Measurements from ENCODE around the gene SAP25.
"Not testable (repeated sequence)": the region's sequence is repeated elsewhere in the genome, so short reads cannot be mapped to it uniquely, and the experiment has no call there.

Gene SAP25

GRCh38 chr7:100540073-100540723, 33.5 kb downstream of the SAP25 start:
- ChIA-PET POLR2A (no interaction called here), CTCF (interaction anchor here (2.8 kb wide), 1 partner anchor 19 kb away, joined by 8 read pairs; no protein-coding TSS in a partner anchor)
- DNase-seq (ENCODE audit: extremely low spot score) = no peak
- no peak for TF ChIP-seq ZNF384 (IDR thresholded peaks at IDR 0.05)
- TF ChIP-seq SUZ12 (IDR thresholded peaks at IDR 0.05) = no peak
- no peak for TF ChIP-seq L3MBTL2 (conservative IDR thresholded peaks at IDR 0.05)
- TF ChIP-seq LEF1 (IDR thresholded peaks at IDR 0.05; ENCODE audit: borderline replicate concordance) = no peak
- no peak for TF ChIP-seq FOXA1 (IDR thresholded peaks at IDR 0.05)
- TF ChIP-seq ELF4 (IDR thresholded peaks at IDR 0.05) = no peak
- no peak for TF ChIP-seq HDGF (IDR thresholded peaks at IDR 0.05; ENCODE audit: borderline replicate concordance)
- TF ChIP-seq NFRKB (IDR thresholded peaks at IDR 0.05) = no peak
- TF ChIP-seq FOXM1 (IDR thresholded peaks at IDR 0.05; ENCODE audit: borderline replicate concordance) = no peak
- no peak for TF ChIP-seq TARDBP (IDR thresholded peaks at IDR 0.05)

GRCh38 chr7:100539436-100540006, 34.2 kb downstream of the SAP25 start:
- ChIA-PET POLR2A (interaction anchor here (1.7 kb wide), 1 partner anchor 19 kb away, joined by 7 read pairs; no protein-coding TSS in a partner anchor), CTCF (interaction anchor here (2.8 kb wide), 1 partner anchor 20 kb away, joined by 8 read pairs; no protein-coding TSS in a partner anchor)
- DNase-seq (ENCODE audit: extremely low spot score) = no peak
- TF ChIP-seq NFRKB (IDR thresholded peaks at IDR 0.05) = no peak
- TF ChIP-seq ZNF384 (IDR thresholded peaks at IDR 0.05) = no peak
- TF ChIP-seq SUZ12 (IDR thresholded peaks at IDR 0.05) = no peak
- TF ChIP-seq FOXK2 (IDR thresholded peaks at IDR 0.05) = no peak
- TF ChIP-seq FOXA1 (IDR thresholded peaks at IDR 0.05) = no peak
- no peak for TF ChIP-seq BHLHE40 (IDR thresholded peaks at IDR 0.05; ENCODE audit: borderline replicate concordance)

GRCh38 chr7:100538654-100539435, 34.9 kb downstream of the SAP25 start, which contains the start of gene AGFG2:
Gene AGFG2, plus strand, starts transcription at chr7:100539203. Its CDS starts 144 bp downstream, at chr7:100539347.
- TF ChIP-seq PKNOX1 (IDR thresholded peaks at IDR 0.05) (peak; percentile 94), L3MBTL2 (conservative IDR thresholded peaks at IDR 0.05) (peak; percentile 87), HDGF (IDR thresholded peaks at IDR 0.05; ENCODE audit: borderline replicate concordance) (peak; percentile 99), ZNF384 (IDR thresholded peaks at IDR 0.05) (no peak)
- peak; percentile 98 for DNase-seq (ENCODE audit: extremely low spot score)
- ChIA-PET CTCF (interaction anchor here (0.6 to 2.8 kb wide), 4 partner anchors 21 to 131 kb away, joined by 3 to 8 read pairs (median 4); no protein-coding TSS in a partner anchor), POLR2A (interaction anchor here (0.6 to 1.7 kb wide), 8 partner anchors 11 to 141 kb away, joined by 3 to 7 read pairs (median 3); no protein-coding TSS in a partner anchor)

DNA sequence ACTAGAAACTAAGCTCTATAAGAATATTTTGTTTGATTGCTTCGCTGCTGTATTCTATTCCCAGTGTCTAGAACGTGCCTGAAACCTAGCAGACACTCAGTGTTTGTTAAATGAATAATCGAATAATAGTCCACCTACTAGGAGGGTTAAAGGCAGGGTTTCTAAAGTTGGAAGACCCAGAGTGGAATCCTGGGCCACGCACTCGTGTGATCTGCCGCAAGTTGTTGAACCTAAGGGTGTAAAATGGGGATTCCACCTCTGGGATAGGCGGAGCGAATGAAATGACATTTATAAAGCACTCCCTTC, 35.4 kb downstream of the SAP25 start:
- no peak for TF ChIP-seq ARNT (IDR thresholded peaks at IDR 0.05)
- TF ChIP-seq SP1 (IDR thresholded peaks at IDR 0.05) = no peak
- TF ChIP-seq FOXK2 (IDR thresholded peaks at IDR 0.05) = no peak
- TF ChIP-seq PKNOX1 (IDR thresholded peaks at IDR 0.05) = no peak
- no peak for TF ChIP-seq BHLHE40 (IDR thresholded peaks at IDR 0.05; ENCODE audit: borderline replicate concordance)
- no peak for TF ChIP-seq ZNF384 (IDR thresholded peaks at IDR 0.05)
- no peak for TF ChIP-seq TARDBP (IDR thresholded peaks at IDR 0.05)
- no peak for TF ChIP-seq FOXA1 (IDR thresholded peaks at IDR 0.05)
- TF ChIP-seq L3MBTL2 (conservative IDR thresholded peaks at IDR 0.05) = no peak
- TF ChIP-seq HDGF (IDR thresholded peaks at IDR 0.05; ENCODE audit: borderline replicate concordance) = no peak
- TF ChIP-seq LEF1 (IDR thresholded peaks at IDR 0.05; ENCODE audit: borderline replicate concordance) = no peak
- TF ChIP-seq SUZ12 (IDR thresholded peaks at IDR 0.05) = no peak
- DNase-seq (ENCODE audit: extremely low spot score) = no peak
- POLR2A ChIA-PET = interaction anchor here (1.0 to 1.7 kb wide), 4 partner anchors 11 to 142 kb away, joined by 3 to 7 read pairs (median 3); no protein-coding TSS in a partner anchor
- CTCF ChIA-PET = interaction anchor here (1.0 to 2.8 kb wide), 2 partner anchors 21 to 131 kb away, joined by 3 to 8 read pairs; no protein-coding TSS in a partner anchor

DNA sequence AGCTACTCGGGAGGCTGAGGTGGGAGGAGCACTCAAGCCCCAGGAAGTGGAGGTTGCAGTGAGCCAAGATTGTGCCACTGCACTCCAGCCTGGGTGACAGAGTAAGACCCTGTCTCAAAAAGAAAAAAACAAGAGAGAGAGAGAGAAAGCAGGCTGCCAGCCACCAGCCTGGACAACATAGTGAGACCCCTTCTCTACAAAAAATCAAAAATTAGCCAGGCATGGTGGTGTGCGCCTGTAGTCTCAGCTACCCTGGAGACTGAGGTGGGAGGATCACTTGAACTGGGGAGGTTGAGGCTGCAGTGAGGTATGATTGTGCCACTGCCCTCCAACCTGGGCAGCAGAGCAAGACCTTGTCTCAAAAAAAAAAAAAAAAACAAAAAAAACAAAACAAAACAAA, 37.0 kb downstream of the SAP25 start:
- CTCF ChIA-PET; POLR2A ChIA-PET; DNase-seq (ENCODE audit: extremely low spot score): not testable (repeated sequence)

DNA sequence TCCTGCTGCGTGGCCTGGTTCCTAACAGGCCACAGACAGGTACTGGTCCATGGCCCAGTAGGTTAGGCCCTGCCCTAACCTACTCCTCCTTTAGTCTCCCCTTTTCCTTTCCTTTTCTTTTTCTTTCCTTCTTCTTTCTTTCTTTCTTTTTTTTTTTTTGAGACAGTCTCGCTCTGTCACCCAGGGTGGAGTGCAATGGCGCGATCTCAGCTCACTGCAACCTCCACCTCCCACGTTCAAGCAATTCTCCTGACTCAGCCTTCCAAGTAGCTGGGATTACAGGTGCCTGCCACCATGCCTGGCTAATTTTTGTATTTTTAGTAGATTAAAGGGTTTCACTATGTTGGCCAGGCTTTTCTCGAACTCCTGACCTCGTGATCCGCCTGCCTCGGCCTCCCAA, 37.7 kb downstream of the SAP25 start:
- DNase-seq (ENCODE audit: extremely low spot score); CTCF ChIA-PET; POLR2A ChIA-PET: not testable (repeated sequence)

DNA sequence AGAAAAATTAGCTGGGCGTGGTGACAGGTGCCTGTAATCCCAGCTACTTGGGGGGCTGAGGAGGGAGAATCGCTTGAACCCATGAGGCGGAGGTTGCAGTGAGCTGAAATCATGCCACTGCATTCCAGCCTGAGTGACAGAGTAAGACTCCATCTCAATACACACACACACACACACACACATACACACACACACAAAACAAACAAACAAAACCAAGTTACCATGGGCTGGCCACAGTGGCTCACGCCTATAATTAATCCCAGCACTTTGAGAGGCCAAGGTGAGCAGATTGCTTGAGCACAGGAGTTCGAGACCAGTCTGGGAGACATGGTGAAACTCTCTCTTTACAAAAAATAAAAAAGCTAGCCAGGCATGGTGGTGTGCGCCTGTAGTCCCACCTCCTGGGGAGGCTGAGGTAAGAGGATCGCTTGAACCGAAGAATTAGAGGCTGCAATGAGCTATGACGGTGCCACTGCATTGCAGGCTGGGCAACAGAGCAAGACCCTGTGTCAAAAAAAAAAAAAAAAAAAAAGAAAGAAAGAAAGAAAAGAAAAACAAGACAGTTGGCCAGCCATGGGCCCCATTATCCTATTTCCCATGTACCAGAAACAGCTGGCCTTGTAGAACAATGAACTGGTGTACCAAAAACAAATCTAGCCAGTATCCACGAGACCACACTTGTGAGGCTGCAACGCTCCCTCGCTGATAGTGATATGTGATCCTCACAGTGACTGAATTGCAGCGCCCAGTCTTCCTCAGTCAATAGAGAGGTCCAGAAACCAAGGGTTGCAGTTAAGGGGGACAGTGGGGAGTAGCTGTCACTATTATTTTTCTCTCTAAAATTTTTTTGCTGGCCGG, 41.3 kb downstream of the SAP25 start:
- POLR2A ChIA-PET = no interaction called here
- TF ChIP-seq FOXA1 (IDR thresholded peaks at IDR 0.05) = no peak
- TF ChIP-seq CTBP1 (IDR thresholded peaks at IDR 0.05; ENCODE audit: borderline replicate concordance) = no peak
- TF ChIP-seq SP1 (IDR thresholded peaks at IDR 0.05) = no peak
- no peak for TF ChIP-seq FOXK2 (IDR thresholded peaks at IDR 0.05)
- no peak for TF ChIP-seq NFRKB (IDR thresholded peaks at IDR 0.05)
- no peak for TF ChIP-seq ARNT (IDR thresholded peaks at IDR 0.05)
- TF ChIP-seq BHLHE40 (IDR thresholded peaks at IDR 0.05; ENCODE audit: borderline replicate concordance) = no peak
- no peak for TF ChIP-seq TARDBP (IDR thresholded peaks at IDR 0.05)
- no peak for TF ChIP-seq L3MBTL2 (conservative IDR thresholded peaks at IDR 0.05)
- TF ChIP-seq FOXM1 (IDR thresholded peaks at IDR 0.05; ENCODE audit: borderline replicate concordance) = no peak
- CTCF ChIA-PET = no interaction called here
- no peak for DNase-seq (ENCODE audit: extremely low spot score)

GRCh38 chr7:100528108-100528866, 45.4 kb downstream of the SAP25 start:
- CTCF ChIA-PET = interaction anchor here (0.6 kb wide), 1 partner anchor 246 kb away, joined by 5 read pairs; no protein-coding TSS in a partner anchor
- POLR2A ChIA-PET = interaction anchor here (0.9 kb wide), 1 partner anchor 10 kb away, joined by 3 read pairs; no protein-coding TSS in a partner anchor
- DNase-seq (ENCODE audit: extremely low spot score) = not testable (repeated sequence)

DNA sequence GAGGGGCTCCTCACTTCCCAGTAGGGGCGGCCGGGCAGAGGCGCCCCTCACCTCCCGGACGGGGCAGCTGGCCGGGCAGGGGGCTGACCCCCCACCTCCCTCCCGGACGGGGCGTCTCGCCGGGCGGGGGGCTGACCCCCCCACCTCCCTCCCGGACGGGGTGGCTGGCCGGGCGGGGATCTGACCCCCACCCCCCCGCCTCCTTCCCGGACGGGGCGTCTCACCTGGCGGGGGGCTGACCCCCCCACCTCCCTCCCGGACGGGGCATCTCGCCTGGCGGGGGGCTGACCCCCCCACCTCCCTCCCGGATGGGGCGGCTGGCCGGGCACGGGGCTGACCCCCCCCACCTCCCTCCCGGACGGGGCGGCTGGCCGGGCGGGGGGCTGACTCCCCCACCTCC, 50.5 kb downstream of the SAP25 start:
- CTCF ChIA-PET; POLR2A ChIA-PET; DNase-seq (ENCODE audit: extremely low spot score): not testable (repeated sequence)

Data from HEK293T (cell line).